Thymus (tissue), 11 donors: ENCODE measurements around the gene STYXL1. TPM values are rescaled to one million over a fixed set of nuclear protein-coding genes. Genes with fewer than 3 reads are reported as not detected.
A peak's percentile ranks its signal among the peaks of the same experiment; 100 is the strongest.

Source experiments
- DNase-seq, 9 donors: peaks; one replicate each; pipeline ENCODE4 v3.0.0-alpha.2; 2013; ENCODE audit warnings: low spot score in 9 of 9, low read depth in 6 of 9, missing footprints in 1 of 9
- H3K27ac ChIP-seq, 2 donors: one replicate each; pipeline ENCODE4 v1.5.1; 2013; ENCODE audit warnings: control low read depth in 1 of 2, low read depth in 1 of 2, low read length in 1 of 2, mild to moderate bottlenecking in 1 of 2, moderate library complexity in 1 of 2
- H3K27me3 ChIP-seq, 2 donors: one replicate each; pipeline ENCODE4 v1.5.1; 2013; ENCODE audit warnings: low read length in 1 of 2; ENCODE audit not compliant: control insufficient read depth in 2 of 2, insufficient read depth in 1 of 2
- H3K36me3 ChIP-seq, 2 donors: one replicate each; pipeline ENCODE4 v1.5.1; 2013; ENCODE audit warnings: low read length in 1 of 2, mild to moderate bottlenecking in 1 of 2, moderate library complexity in 1 of 2; ENCODE audit not compliant: control insufficient read depth in 2 of 2, insufficient read depth in 2 of 2
- H3K4me1 ChIP-seq, 2 donors: one replicate each; pipeline ENCODE4 v1.5.1; 2013; ENCODE audit warnings: low read length in 2 of 2; ENCODE audit not compliant: control insufficient read depth in 2 of 2, insufficient read depth in 2 of 2
- H3K4me3 ChIP-seq, 2 donors: one replicate each; pipeline ENCODE4 v1.5.1; 2013; ENCODE audit warnings: low read length in 2 of 2, control low read depth in 1 of 2, mild to moderate bottlenecking in 1 of 2
- H3K9me3 ChIP-seq, 2 donors: one replicate each; pipeline ENCODE4 v1.5.1; 2013; ENCODE audit warnings: low read length in 1 of 2, mild to moderate bottlenecking in 1 of 2; ENCODE audit not compliant: control insufficient read depth in 2 of 2, insufficient read depth in 1 of 2
- WGBS: extraction: QIAGEN DNeasy Blood & Tissue Kit; methylation state at CpG from one replicate; pipeline ENCODE4 v1.1.7; 2013; 5-methylcytosine and 5-hydroxymethylcytosine counted together
- polyA plus RNA-seq: library from polyadenylated mRNA; stranded (reverse); fragments of 200-250 nt; gene quantifications from one replicate; pipeline ENCODE4 v1.2.3, GENCODE V29; 2013
- total RNA-seq: library from RNA; stranded (reverse); fragments of 120-200 nt; gene quantifications from one replicate; pipeline ENCODE4 v1.2.4, GENCODE V29; 2013
- donor health status: healthy.

STYXL1 gene
- total and polyA plus RNA-seq, 2 donors: 36.9 to 55.9 TPM

GRCh38 chr7:75994388-75995051, 53.3 kb downstream of the STYXL1 start, which contains the start of gene TMEM120A:
TMEM120A (minus strand) TSS chr7:75994595; CDS start chr7:75994570, 25 bp downstream.
- Histone ChIP-seq H3K9me3 (peaks cover 0 to 5% of the 10 kb centered on the region in 2 donors), H3K27ac (peak within 1 kb of the TSS; percentile 2 to 56), H3K4me1 (peaks cover 8 to 16% of the 10 kb centered on the region in 2 donors), H3K4me3 (peak within 1 kb of the TSS; percentile 78 to 92), H3K27me3 (peaks cover 0 to 2% of the 10 kb centered on the region in 2 donors), H3K36me3 (peaks cover 6 to 7% of the 10 kb centered on the region in 2 donors)
- WGBS: 5% methylated on average over 51 of the region's 51 CpGs
- DNase-seq: peak; percentile 65 to 95 (median 87)

DNA sequence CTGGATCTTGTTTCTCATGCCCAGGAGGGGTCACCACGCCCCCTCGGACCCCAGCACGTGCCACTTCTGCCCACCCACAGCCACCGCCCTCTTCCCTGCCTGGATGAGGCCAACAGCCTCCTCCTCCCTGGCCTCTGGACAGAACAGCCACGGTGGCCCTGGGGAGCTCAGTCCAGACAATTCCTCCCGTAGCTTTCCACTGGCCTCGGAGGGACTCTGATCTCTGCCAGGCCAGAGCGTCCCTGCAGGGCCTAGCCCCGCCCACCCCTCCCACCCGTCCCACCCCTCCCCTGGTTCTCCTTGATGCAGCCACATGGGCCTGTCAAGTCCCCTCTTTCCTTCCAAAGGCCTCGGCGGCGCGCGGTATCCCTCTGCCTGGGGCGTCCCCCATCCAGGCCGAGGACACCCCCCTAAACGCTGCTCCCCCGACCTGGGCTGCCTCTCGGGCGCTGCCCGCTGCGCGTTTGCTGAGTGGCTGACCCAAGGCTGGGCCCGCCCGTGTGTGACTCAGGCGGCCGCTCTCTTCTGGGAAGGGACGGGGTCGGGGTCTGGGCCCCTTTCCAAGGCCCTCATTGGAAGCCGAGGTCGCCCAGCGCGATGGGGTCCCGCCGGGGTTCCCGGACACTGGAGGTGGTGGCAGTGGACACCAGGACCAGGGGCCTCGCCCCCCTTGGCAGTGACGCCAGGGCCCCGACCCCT, 54.0 kb downstream of the STYXL1 start:
- peaks cover 8 to 20% of the 10 kb centered on the region in 2 donors for H3K4me1 ChIP-seq
- DNase-seq: peak in 1 of 9 donors; percentile 26
- WGBS: 8% methylated on average over 40 of the region's 40 CpGs

DNA sequence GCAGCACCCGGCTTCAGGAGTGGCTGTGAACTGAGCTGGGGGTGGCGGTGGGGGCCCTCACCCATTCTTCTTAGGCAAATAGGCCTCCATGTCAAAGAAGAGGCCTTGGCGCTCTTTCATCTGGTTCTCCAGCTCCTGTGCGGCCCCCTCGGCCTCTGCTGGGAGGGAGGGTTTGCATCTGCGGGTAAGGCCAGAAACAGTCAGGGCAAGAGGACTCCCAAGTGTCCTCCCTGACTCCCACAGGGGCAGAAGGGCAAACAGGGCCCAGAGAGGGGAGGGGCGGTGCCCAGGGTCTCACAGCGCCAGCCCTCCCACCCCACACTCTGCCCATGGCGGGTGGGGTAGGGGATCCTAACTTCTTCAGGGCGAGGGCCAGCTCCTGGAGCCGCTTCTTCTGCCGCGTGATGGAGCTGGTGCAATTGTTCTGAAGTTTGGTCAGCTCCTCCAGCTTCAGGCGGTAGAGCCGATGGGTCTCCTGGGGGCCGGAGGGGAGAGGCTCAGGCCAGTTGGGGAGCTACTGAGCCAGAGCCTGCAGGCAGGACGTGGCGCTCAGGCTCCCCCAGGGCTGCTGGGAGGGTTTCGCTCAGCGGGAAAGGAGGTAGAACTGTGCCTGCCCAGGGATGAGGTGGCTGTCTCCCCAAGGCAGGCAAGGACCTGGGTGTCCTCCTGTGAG, 55.6 kb downstream of the STYXL1 start:
- peaks cover 8 to 20% of the 10 kb centered on the region in 2 donors for H3K4me1 ChIP-seq
- WGBS: 97% methylated on average over 20 of the region's 20 CpGs
- H3K4me3 ChIP-seq: no peak overlapping the region
- peaks cover 14 to 17% of the 10 kb centered on the region in 2 donors for H3K36me3 ChIP-seq
- H3K27ac ChIP-seq: no peak overlapping the region
- peaks cover 0 to 2% of the 10 kb centered on the region in 2 donors for H3K27me3 ChIP-seq
- no peak for DNase-seq
- H3K9me3 ChIP-seq: peaks cover 0 to 5% of the 10 kb centered on the region in 2 donors

More for the DNA sequence above, 54.0 kb downstream of the STYXL1 start:
- Histone ChIP-seq H3K27me3 (peaks cover 0 to 2% of the 10 kb centered on the region in 2 donors), H3K27ac (peak overlapping the region; percentile 2 to 56), H3K9me3 (peaks cover 0 to 5% of the 10 kb centered on the region in 2 donors), H3K36me3 (peaks cover 6 to 7% of the 10 kb centered on the region in 2 donors), H3K4me3 (peak overlapping the region; percentile 78 to 92)

GRCh38 chr7:75991531-75992082, 56.2 kb downstream of the STYXL1 start:
- H3K36me3 ChIP-seq: peaks cover 18 to 23% of the 10 kb centered on the region in 2 donors
- DNase-seq: no peak
- peaks cover 0 to 5% of the 10 kb centered on the region in 2 donors for H3K9me3 ChIP-seq
- peaks cover 8 to 17% of the 10 kb centered on the region in 2 donors for H3K4me1 ChIP-seq
- peaks cover 0 to 2% of the 10 kb centered on the region in 2 donors for H3K27me3 ChIP-seq
- H3K27ac ChIP-seq: no peak overlapping the region
- over 99% methylated on average over 9 of the region's 9 CpGs for WGBS
- H3K4me3 ChIP-seq: no peak overlapping the region

DNA sequence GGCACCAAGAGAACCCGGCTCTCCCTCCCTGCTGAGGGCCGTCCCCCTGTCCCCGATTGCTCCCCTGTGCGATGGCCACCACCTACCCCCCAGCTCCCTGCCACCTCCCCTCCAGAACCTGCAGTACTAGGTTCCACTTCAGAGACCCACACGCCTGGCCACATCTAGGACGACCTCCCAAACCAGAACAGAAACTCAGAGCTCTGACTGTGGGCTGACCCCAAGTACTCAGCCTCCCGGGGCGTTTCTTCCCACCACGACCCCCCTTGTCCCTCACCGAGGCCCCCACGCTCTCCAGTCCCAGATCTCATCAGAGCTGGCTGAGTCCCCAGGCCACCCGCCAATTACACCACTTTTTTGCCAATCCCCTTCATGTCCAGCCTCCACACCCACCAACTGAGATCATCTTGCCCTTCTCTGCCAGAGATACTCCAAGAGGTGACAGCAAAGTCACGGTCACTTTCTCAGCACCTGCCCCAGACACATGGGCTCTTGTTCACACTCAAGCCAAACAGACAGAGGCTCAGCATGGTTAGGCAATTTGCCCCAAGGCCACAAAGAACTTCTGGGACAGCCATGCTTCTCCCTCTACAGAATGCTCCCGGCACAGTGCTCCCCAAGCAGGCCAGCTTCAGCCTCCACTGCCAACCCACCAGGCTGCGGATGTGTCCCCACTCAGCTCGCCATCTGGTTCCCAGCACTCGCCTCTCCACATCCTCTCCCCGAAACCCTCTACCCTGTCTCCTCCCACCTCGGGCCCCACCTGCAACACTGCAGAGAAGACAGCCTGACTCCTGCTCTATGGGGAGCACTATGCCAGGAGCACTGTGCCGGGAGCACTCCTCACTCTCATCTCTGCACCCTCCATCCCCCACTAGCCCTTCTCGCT, 58.1 kb downstream of the STYXL1 start:
- H3K4me3 ChIP-seq: no peak overlapping the region
- no peak for DNase-seq
- H3K4me1 ChIP-seq: peaks cover 8 to 13% of the 10 kb centered on the region in 2 donors
- peaks cover 26 to 35% of the 10 kb centered on the region in 2 donors for H3K36me3 ChIP-seq
- no peak overlapping the region for H3K27ac ChIP-seq
- 85% methylated on average over 21 of the region's 21 CpGs for WGBS
- H3K27me3 ChIP-seq: peaks cover 0 to 2% of the 10 kb centered on the region in 2 donors
- peaks cover 0 to 5% of the 10 kb centered on the region in 2 donors for H3K9me3 ChIP-seq

DNA sequence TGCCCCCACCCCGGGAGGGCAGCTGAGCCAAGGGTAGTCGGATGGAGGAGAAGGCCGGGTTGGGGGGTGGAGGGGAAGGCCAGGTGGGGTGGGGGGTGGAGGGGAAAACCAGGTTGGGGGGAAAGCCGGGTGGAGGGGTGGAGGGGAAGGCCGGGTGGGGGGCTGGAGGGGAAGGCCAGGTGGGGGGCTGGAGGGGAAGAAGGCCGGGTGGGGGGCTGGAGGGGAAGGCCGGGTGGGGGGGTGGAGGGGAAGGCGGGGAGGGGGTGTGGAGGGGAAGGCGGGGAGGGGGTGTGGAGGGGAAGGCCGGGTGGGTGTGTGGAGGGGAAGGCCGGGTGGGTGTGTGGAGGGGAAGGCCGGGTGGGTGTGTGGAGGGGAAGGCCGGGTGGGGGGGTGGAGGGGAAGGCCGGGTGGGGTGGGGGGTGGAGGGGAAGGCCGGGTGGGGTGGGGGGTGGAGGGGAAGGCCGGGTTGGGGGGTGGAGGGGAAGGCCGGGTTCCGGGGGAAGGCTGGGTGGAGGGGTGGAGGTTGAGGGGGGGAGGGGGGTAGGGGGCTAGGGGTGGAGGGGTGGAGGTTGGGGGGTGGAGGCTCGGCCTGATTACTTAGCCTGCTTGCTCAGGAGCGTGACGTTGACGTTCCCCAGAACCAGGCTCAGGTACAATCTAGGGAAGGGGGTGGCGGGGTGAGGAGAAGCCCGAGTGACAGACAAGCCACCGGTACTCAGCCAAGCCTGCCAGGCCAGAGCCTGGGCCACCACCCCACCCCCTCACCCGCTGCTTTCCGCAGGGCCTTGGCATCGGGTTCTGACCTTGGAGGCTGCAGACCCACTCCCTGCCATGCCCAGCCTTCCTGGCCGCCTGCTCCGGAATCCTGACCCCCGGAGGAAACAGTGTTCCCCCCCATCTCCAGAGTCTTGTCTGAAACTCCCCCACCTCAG, 59.0 kb downstream of the STYXL1 start:
- Histone ChIP-seq H3K9me3 (no peaks in the 10 kb centered on the region), H3K27ac (no peak overlapping the region), H3K4me3 (no peak overlapping the region), H3K4me1 (peaks cover 6 to 11% of the 10 kb centered on the region in 2 donors), H3K36me3 (peaks cover 34 to 44% of the 10 kb centered on the region in 2 donors), H3K27me3 (no peaks in the 10 kb centered on the region)
- WGBS: 95% methylated on average over 16 of the region's 31 CpGs
- DNase-seq: no peak

DNA sequence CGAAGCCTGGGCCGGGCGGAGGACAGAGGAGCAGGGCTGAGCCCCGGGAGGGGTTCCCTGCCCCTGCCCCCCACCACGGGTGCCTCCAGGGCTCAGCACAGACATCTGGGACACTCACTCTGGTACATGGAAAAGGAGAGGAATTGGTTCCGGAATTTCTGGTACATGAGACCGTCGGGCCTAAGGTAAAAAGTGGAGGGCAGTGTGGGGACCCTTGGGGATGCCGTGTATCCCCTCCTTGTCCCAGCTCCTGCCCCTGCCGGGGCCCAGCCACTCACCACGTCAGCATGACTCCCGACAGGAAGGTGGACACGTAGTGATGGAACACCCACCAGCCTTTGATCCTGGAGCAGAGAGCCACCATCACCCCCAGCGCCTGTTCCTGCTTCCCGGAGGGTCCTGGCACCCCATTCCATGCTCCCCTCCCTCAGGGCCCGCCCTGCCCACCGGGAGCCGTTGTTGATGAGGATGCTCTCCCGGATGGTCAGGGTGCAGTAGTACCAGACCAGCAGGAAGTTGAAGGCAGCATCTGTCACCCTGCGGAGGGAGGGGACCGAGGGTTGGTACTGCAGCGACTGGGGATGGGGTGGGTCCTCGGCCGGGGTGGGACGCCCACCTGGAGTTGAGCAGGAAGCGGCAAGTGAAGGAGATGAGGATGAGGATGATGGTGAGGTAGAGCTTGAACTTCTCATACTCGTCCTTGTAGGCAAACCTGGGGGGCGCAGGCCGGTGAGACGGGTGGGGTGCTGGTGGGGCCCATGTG, 59.8 kb downstream of the STYXL1 start:
- H3K36me3 ChIP-seq: peaks cover 40 to 52% of the 10 kb centered on the region in 2 donors
- H3K4me3 ChIP-seq: no peak overlapping the region
- H3K27me3 ChIP-seq: no peaks in the 10 kb centered on the region
- DNase-seq: no peak
- 96% methylated on average over 30 of the region's 30 CpGs for WGBS
- H3K9me3 ChIP-seq: no peaks in the 10 kb centered on the region
- no peak overlapping the region for H3K27ac ChIP-seq
- peaks cover 0 to 8% of the 10 kb centered on the region in 2 donors for H3K4me1 ChIP-seq
